T-helper 2 cell treated with Interferon-gamma antibody and Interleukin-4, amounts not matched to agents 5 μg/mL and 100 μg/mL, for 36 hours (primary cell): ENCODE data around the gene FKRP.
A peak's percentile ranks its signal among the peaks of the same experiment; 100 is the strongest.
"Not testable (repeated sequence)": the region's sequence is repeated elsewhere in the genome, so short reads cannot be mapped to it uniquely, and the experiment has no call there.

ENCODE experiments used
- DNase-seq: peaks from one replicate; pipeline ENCODE4 v3.0.0; 2021; ENCODE audit warnings: low spot score
- H3K27ac Mint-ChIP-seq: one replicate; pipeline ENCODE4 v1.8.0; 2021; ENCODE audit warnings: mild to moderate bottlenecking, mixed read lengths
- H3K27me3 Mint-ChIP-seq: one replicate; pipeline ENCODE4 v1.8.0; 2021; ENCODE audit warnings: low read depth, mixed read lengths
- H3K36me3 Mint-ChIP-seq: one replicate; pipeline ENCODE4 v1.8.0; 2021; ENCODE audit warnings: low read depth, mixed read lengths
- H3K4me1 Mint-ChIP-seq: one replicate; pipeline ENCODE4 v1.8.0; 2021; ENCODE audit warnings: low read depth, mixed read lengths
- H3K4me3 Mint-ChIP-seq: one replicate; pipeline ENCODE4 v1.8.0; 2022; ENCODE audit warnings: mild to moderate bottlenecking, moderate library complexity, mixed read lengths
- H3K9me3 Mint-ChIP-seq: one replicate; pipeline ENCODE4 v1.8.0; 2021; ENCODE audit warnings: mixed read lengths

Gene FKRP

DNA sequence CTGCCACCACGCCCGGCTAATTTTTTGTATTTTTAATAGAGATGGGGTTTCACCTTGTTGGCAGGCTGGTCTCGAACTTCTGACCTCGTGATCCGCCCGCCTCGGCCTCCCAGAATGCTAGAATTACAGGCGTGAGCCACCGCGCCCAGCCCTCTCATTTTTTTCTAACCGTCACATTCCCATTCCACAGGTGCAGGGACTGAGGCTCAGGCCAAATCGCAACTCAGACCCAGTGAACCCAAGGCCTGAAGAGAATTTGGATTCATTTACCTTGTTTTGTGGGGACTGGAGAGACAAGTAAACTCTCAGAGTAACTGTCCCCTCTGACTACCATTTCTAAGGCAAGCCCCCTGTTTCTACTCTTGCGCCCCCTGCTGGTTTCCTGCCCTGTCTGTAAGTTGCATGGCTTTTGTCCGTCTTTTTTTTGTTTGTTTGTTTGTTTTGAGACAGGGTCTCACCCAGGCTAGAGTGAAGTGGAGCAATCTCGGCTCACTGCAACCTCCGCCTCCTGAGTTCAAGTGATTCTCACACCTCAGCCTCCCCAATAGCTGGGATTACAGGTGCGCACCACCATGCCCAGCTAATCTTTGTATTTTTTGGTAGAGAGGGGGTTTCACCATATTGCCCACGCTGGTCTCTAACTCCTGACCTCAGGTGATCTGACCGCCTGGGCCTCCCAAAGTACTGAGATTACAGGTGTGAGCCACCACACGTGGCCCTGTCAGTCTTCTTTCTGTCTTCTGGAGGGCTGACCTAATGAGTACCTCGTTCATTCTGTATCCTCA, 2.7 kb downstream of the FKRP start:
- peak overlapping the region; percentile 49 for H3K27ac Mint-ChIP-seq
- no peaks in the 10 kb centered on the region for H3K27me3 Mint-ChIP-seq
- H3K36me3 Mint-ChIP-seq = peaks cover 16% of the 10 kb centered on the region
- H3K4me3 Mint-ChIP-seq = peak overlapping the region; percentile 56
- H3K4me1 Mint-ChIP-seq = peaks cover 26% of the 10 kb centered on the region
- DNase-seq = peak; percentile 49
- H3K9me3 Mint-ChIP-seq = no peaks in the 10 kb centered on the region

GRCh38 chr19:46753420-46754155, 7.7 kb downstream of the FKRP start:
- Mint-ChIP-seq H3K9me3 (no peaks in the 10 kb centered on the region), H3K4me1 (peaks cover 9% of the 10 kb centered on the region), H3K27me3 (no peaks in the 10 kb centered on the region), H3K36me3 (peaks cover 8% of the 10 kb centered on the region), H3K27ac (no peak overlapping the region), H3K4me3 (no peak overlapping the region)
- peak; percentile 51 for DNase-seq

GRCh38 chr19:46755077-46755852, 9.4 kb downstream of the FKRP start:
- H3K4me3 Mint-ChIP-seq = no peak overlapping the region
- H3K9me3 Mint-ChIP-seq = no peaks in the 10 kb centered on the region
- DNase-seq = no peak
- H3K27me3 Mint-ChIP-seq = no peaks in the 10 kb centered on the region
- H3K27ac Mint-ChIP-seq = no peak overlapping the region
- peaks cover 9% of the 10 kb centered on the region for H3K4me1 Mint-ChIP-seq
- H3K36me3 Mint-ChIP-seq = peaks cover 6% of the 10 kb centered on the region

GRCh38 chr19:46755853-46756543, 10.1 kb downstream of the FKRP start:
- Mint-ChIP-seq H3K27ac (no peak overlapping the region), H3K4me3 (no peak overlapping the region)

DNA sequence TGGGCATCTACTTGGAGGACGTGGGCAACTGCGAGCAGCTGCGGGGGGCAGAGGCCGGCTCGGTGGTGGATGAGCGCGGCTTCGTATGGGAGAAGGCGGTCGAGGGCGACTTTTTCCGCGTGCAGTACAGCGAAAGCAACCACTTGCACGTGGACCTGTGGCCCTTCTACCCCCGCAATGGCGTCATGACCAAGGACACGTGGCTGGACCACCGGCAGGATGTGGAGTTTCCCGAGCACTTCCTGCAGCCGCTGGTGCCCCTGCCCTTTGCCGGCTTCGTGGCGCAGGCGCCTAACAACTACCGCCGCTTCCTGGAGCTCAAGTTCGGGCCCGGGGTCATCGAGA, 10.7 kb downstream of the FKRP start:
- DNase-seq = no peak
- H3K36me3 Mint-ChIP-seq = peaks cover 3% of the 10 kb centered on the region
- H3K27ac Mint-ChIP-seq = no peak overlapping the region
- H3K9me3 Mint-ChIP-seq = no peaks in the 10 kb centered on the region
- H3K27me3 Mint-ChIP-seq = no peaks in the 10 kb centered on the region
- H3K4me3 Mint-ChIP-seq = no peak overlapping the region
- H3K4me1 Mint-ChIP-seq = peaks cover 9% of the 10 kb centered on the region

More at GRCh38 chr19:46755853-46756543, 10.1 kb downstream of the FKRP start:
- no peak for DNase-seq
- H3K27me3 Mint-ChIP-seq = no peaks in the 10 kb centered on the region
- H3K4me1 Mint-ChIP-seq = peaks cover 9% of the 10 kb centered on the region
- no peaks in the 10 kb centered on the region for H3K9me3 Mint-ChIP-seq
- peaks cover 3% of the 10 kb centered on the region for H3K36me3 Mint-ChIP-seq

GRCh38 chr19:46759206-46759605, 13.3 kb downstream of the FKRP start:
- H3K9me3 Mint-ChIP-seq = no peaks in the 10 kb centered on the region

GRCh38 chr19:46759817-46760333, 14.0 kb downstream of the FKRP start:
- H3K4me1 Mint-ChIP-seq = peaks cover 3% of the 10 kb centered on the region
- no peaks in the 10 kb centered on the region for H3K36me3 Mint-ChIP-seq
- no peaks in the 10 kb centered on the region for H3K9me3 Mint-ChIP-seq
- DNase-seq = no peak
- H3K4me3 Mint-ChIP-seq = no peak overlapping the region
- no peak overlapping the region for H3K27ac Mint-ChIP-seq
- no peaks in the 10 kb centered on the region for H3K27me3 Mint-ChIP-seq

More at GRCh38 chr19:46759206-46759605, 13.3 kb downstream of the FKRP start:
- Mint-ChIP-seq H3K36me3 (no peaks in the 10 kb centered on the region), H3K27me3 (no peaks in the 10 kb centered on the region), H3K4me1 (peaks cover 3% of the 10 kb centered on the region), H3K4me3 (no peak overlapping the region), H3K27ac (no peak overlapping the region)
- no peak for DNase-seq

DNA sequence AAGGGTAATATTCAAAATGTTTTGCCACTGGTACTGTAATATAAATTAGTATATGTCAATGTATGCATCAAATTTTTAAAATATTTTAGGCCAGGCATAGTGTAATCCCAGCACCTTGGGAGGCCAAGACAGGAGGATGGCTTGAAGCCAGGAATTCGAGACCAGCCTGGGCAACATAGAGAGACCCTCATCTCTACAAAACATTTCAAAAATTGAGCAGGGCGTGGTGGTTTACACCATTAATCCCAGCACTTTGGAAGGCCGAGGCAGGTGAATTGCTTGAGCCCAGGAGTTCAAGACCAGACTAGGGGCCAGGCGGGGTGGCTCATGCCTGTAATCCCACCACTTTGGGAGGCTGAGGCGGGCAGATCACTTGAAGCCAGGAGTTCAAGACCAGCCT, 14.5 kb downstream of the FKRP start:
- Mint-ChIP-seq H3K36me3 (no peaks in the 10 kb centered on the region), H3K27ac (no peak overlapping the region), H3K4me1 (peaks cover 3% of the 10 kb centered on the region), H3K9me3 (no peaks in the 10 kb centered on the region), H3K27me3 (no peaks in the 10 kb centered on the region), H3K4me3 (no peak overlapping the region)
- no peak for DNase-seq

DNA sequence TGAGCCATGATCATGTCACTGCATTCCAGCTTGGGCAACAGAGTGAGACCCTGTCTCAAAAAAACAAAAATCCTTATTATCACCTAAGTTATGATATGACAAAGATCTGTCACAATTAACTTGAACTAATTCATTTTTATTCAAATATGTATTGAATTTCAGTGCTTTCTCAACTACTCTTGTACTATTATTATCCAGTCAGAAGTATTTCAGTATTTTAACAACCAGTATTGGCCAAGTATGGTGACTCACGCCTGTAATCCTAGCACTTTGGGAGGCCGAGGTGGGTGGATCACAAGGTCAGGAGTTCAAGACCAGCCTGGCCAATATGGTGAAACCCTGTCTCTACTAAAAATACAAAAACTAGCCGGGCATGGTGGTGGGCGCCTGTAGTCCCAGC, 15.0 kb downstream of the FKRP start:
- not testable (repeated sequence) for DNase-seq, H3K36me3 Mint-ChIP-seq, H3K9me3 Mint-ChIP-seq, H3K4me1 Mint-ChIP-seq, H3K27me3 Mint-ChIP-seq, H3K27ac Mint-ChIP-seq, H3K4me3 Mint-ChIP-seq

DNA sequence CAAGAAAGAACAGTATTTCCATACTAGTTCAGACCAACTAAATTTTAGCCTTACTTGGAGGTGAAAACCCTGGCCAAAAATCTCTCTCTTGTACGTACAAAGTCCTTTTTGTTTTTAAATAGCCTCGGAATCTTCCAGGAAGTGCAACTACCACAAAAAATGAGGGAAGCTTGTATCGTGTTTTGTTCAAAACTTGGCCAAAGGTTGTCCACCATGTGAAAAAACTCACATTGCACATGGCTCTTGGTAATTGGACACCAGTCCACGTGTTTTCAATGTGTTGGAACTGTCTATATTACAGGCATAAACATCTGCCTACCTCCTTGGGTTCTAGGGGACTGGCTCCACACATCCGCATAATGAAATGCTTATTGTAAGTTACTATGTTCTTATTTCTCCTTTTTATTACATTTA, 15.6 kb downstream of the FKRP start:
- Mint-ChIP-seq H3K4me3 (no peak overlapping the region), H3K27ac (no peak overlapping the region), H3K4me1 (peaks cover 3% of the 10 kb centered on the region), H3K27me3 (no peaks in the 10 kb centered on the region), H3K36me3 (no peaks in the 10 kb centered on the region), H3K9me3 (no peaks in the 10 kb centered on the region)
- DNase-seq = no peak

- Mint-ChIP-seq H3K4me1 (peaks cover 6% of the 10 kb centered on the region), H3K4me3 (no peak overlapping the region), H3K27me3 (no peaks in the 10 kb centered on the region), H3K9me3 (no peaks in the 10 kb centered on the region), H3K27ac (no peak overlapping the region), H3K36me3 (no peaks in the 10 kb centered on the region)
- DNase-seq = no peak
These were observed 16.5 kb downstream of the FKRP start for GRCh38 chr19:46762245-46762890.

GRCh38 chr19:46764817-46765291, 19.0 kb downstream of the FKRP start:
- no peaks in the 10 kb centered on the region for H3K27me3 Mint-ChIP-seq
- H3K9me3 Mint-ChIP-seq = no peaks in the 10 kb centered on the region
- H3K4me3 Mint-ChIP-seq = no peak overlapping the region
- no peak overlapping the region for H3K27ac Mint-ChIP-seq
- no peaks in the 10 kb centered on the region for H3K36me3 Mint-ChIP-seq
- no peak for DNase-seq
- peaks cover 3% of the 10 kb centered on the region for H3K4me1 Mint-ChIP-seq
